ENCODE data around the gene GRIA3. TPM values are rescaled to one million over a fixed set of nuclear protein-coding genes. Genes with fewer than 3 reads are reported as not detected.

Gene GRIA3
- total RNA-seq, 1 experiment from 2014 or later, result not detected

DNA sequence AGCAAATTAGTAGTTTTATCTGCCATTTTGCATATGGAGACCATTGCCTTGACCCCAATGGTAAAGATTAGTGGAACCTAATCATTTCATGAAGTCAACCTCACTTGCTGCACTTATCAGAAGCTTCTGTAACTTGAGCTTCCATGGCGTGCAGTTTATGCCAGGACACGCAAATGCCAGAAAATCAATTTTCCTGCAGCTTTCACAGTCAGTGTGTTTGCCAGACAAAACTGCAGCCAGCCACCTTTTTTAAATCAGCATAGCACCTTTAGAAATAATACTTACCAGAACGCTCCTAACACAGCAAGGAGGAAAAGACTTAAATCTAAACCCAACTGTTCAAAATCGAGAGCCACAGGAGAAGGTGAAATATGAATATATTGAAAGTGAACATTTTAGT is 265.3 kb downstream of the GRIA3 start:
- RAD21 ChIA-PET (ENCODE audit: low non-redundant PET in 1 of 2, low total read pairs in 2 of 2, uncharacterized antibody in 2 of 2, unreplicated experiment in 2 of 2), result no interaction called here
- no peaks in the 10 kb centered on the region for H3K36me3 ChIP-seq (ENCODE audit: control insufficient read depth in 1 of 2, insufficient read depth in 2 of 2, low read length in 2 of 2)
- intact Hi-C loops (cut with micrococcal nuclease), result no loop called here
- no peak overlapping the region for H2AFZ ChIP-seq (ENCODE audit: low read depth, low read length, poor library complexity, severe bottlenecking)
- no peak overlapping the region for H3K4me3 ChIP-seq (replicated peaks in 1 of 2; ENCODE audit: low read depth in 1 of 2, low read length in 2 of 2)
- no peak for DNase-seq (ENCODE audit: low read depth, low spot score)
- H3K4me2 ChIP-seq (ENCODE audit: low read length), result no peak overlapping the region
- TF ChIP-seq JUND (IDR thresholded peaks at IDR 0.05), result no peak
- no peak for TF ChIP-seq EZH2phosphoT487 (IDR thresholded peaks at IDR 0.05; ENCODE audit: borderline replicate concordance)
- TF ChIP-seq ELF1 (IDR thresholded peaks at IDR 0.05; ENCODE audit: borderline replicate concordance, low read depth), result no peak
- no peak for TF ChIP-seq ZFX (IDR thresholded peaks at IDR 0.05)
- TF ChIP-seq, protein P1, sequence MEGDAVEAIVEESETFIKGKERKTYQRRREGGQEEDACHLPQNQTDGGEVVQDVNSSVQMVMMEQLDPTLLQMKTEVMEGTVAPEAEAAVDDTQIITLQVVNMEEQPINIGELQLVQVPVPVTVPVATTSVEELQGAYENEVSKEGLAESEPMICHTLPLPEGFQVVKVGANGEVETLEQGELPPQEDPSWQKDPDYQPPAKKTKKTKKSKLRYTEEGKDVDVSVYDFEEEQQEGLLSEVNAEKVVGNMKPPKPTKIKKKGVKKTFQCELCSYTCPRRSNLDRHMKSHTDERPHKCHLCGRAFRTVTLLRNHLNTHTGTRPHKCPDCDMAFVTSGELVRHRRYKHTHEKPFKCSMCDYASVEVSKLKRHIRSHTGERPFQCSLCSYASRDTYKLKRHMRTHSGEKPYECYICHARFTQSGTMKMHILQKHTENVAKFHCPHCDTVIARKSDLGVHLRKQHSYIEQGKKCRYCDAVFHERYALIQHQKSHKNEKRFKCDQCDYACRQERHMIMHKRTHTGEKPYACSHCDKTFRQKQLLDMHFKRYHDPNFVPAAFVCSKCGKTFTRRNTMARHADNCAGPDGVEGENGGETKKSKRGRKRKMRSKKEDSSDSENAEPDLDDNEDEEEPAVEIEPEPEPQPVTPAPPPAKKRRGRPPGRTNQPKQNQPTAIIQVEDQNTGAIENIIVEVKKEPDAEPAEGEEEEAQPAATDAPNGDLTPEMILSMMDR (IDR thresholded peaks at IDR 0.05 in 2 of 3, conservative IDR thresholded peaks at IDR 0.05 in 1 of 3; ENCODE audit: borderline replicate concordance in 1 of 3, insufficient read depth in 1 of 3, low read depth in 2 of 3, low read length in 2 of 3), result no peak
- no peak for TF ChIP-seq YY1 (IDR thresholded peaks at IDR 0.05; ENCODE audit: extremely low read depth, insufficient replicate concordance, low read depth, low read length)
- TF ChIP-seq CEBPB (IDR thresholded peaks at IDR 0.05; ENCODE audit: low read depth), result no peak
- TF ChIP-seq, protein P2, sequence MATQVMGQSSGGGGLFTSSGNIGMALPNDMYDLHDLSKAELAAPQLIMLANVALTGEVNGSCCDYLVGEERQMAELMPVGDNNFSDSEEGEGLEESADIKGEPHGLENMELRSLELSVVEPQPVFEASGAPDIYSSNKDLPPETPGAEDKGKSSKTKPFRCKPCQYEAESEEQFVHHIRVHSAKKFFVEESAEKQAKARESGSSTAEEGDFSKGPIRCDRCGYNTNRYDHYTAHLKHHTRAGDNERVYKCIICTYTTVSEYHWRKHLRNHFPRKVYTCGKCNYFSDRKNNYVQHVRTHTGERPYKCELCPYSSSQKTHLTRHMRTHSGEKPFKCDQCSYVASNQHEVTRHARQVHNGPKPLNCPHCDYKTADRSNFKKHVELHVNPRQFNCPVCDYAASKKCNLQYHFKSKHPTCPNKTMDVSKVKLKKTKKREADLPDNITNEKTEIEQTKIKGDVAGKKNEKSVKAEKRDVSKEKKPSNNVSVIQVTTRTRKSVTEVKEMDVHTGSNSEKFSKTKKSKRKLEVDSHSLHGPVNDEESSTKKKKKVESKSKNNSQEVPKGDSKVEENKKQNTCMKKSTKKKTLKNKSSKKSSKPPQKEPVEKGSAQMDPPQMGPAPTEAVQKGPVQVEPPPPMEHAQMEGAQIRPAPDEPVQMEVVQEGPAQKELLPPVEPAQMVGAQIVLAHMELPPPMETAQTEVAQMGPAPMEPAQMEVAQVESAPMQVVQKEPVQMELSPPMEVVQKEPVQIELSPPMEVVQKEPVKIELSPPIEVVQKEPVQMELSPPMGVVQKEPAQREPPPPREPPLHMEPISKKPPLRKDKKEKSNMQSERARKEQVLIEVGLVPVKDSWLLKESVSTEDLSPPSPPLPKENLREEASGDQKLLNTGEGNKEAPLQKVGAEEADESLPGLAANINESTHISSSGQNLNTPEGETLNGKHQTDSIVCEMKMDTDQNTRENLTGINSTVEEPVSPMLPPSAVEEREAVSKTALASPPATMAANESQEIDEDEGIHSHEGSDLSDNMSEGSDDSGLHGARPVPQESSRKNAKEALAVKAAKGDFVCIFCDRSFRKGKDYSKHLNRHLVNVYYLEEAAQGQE (IDR thresholded peaks at IDR 0.05; ENCODE audit: low read depth), result no peak
- TF ChIP-seq RAD21 (IDR thresholded peaks at IDR 0.05; ENCODE audit: low read depth), result no peak
- no peak for TF ChIP-seq POLR2AphosphoS5 (IDR thresholded peaks at IDR 0.05; ENCODE audit: low read depth, low read length)
- TF ChIP-seq SP1 (IDR thresholded peaks at IDR 0.05; ENCODE audit: low read depth), result no peak
- no peak for TF ChIP-seq EGR1 (IDR thresholded peaks at IDR 0.05; ENCODE audit: low read depth)
- TF ChIP-seq, protein P3, sequence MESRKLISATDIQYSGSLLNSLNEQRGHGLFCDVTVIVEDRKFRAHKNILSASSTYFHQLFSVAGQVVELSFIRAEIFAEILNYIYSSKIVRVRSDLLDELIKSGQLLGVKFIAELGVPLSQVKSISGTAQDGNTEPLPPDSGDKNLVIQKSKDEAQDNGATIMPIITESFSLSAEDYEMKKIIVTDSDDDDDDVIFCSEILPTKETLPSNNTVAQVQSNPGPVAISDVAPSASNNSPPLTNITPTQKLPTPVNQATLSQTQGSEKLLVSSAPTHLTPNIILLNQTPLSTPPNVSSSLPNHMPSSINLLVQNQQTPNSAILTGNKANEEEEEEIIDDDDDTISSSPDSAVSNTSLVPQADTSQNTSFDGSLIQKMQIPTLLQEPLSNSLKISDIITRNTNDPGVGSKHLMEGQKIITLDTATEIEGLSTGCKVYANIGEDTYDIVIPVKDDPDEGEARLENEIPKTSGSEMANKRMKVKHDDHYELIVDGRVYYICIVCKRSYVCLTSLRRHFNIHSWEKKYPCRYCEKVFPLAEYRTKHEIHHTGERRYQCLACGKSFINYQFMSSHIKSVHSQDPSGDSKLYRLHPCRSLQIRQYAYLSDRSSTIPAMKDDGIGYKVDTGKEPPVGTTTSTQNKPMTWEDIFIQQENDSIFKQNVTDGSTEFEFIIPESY (IDR thresholded peaks at IDR 0.05; ENCODE audit: extremely low read depth, insufficient replicate concordance, low read length), result no peak
- TF ChIP-seq SIN3A (IDR thresholded peaks at IDR 0.05; ENCODE audit: low read depth), result no peak
- TF ChIP-seq CBX3 (IDR thresholded peaks at IDR 0.05; ENCODE audit: low read depth), result no peak
- no peak for TF ChIP-seq ZNF274 (IDR thresholded peaks at IDR 0.05; ENCODE audit: low read depth, low read length)
- no peaks in the 10 kb centered on the region for H3K27me3 ChIP-seq (ENCODE audit: insufficient read depth, low read length)
- POLR2A ChIA-PET, result no interaction called here
- no peak for ATAC-seq
- H3K9me3 ChIP-seq (ENCODE audit: control insufficient read depth in 1 of 2, insufficient read depth in 1 of 2, low read depth in 1 of 2, low read length in 2 of 2), result no peaks in the 10 kb centered on the region
- H3K9me2 ChIP-seq (ENCODE audit: insufficient read depth), result no peaks in the 10 kb centered on the region
- no peak overlapping the region for H3K9ac ChIP-seq (ENCODE audit: low read length)
- H3K27ac ChIP-seq (ENCODE audit: low read depth, low read length), result no peak overlapping the region
- CTCF ChIA-PET, result no interaction called here
- no TSS peak for BruUV-seq (replicated peaks)
- no peaks in the 10 kb centered on the region for H4K20me1 ChIP-seq (ENCODE audit: insufficient read depth)
- no peaks in the 10 kb centered on the region for H3K79me2 ChIP-seq (ENCODE audit: insufficient read depth, low read length)
- no peaks in the 10 kb centered on the region for H3K4me1 ChIP-seq (ENCODE audit: control insufficient read depth in 1 of 2, insufficient read depth in 2 of 2, low read length in 2 of 2)
